Amygdala (tissue), 56 donors: ENCODE results near the gene FBH1.

Experiments used
- DNase-seq, 56 donors: peaks; one replicate each; lab custom pipeline; 2025; lab: John Stamatoyannopoulos, UW

Gene FBH1

GRCh38 chr10:5973069-5973468 lies 83.0 kb downstream of the FBH1 start:
- DNase-seq = no peak

- peak in 5 of 56 donors; percentile 1 to 35 (median 24) for DNase-seq
Observed at GRCh38 chr10:5975641-5976473, 85.8 kb downstream of the FBH1 start.

- peak in 7 of 56 donors; percentile 3 to 45 (median 35) for DNase-seq
Observed at GRCh38 chr10:5976512-5977470, 86.7 kb downstream of the FBH1 start.

GRCh38 chr10:5977471-5978229 lies 87.6 kb downstream of the FBH1 start, which contains the start of gene IL15RA:
Gene IL15RA, minus strand, starts transcription at chr10:5977543. Its CDS starts 51 bp downstream, at chr10:5977492.
- peak in 13 of 56 donors; percentile 7 to 48 (median 35) for DNase-seq

GRCh38 chr10:5978230-5978489 lies 88.1 kb downstream of the FBH1 start:
- DNase-seq = no peak

- DNase-seq = no peak
Observed at GRCh38 chr10:5981529-5981928, 91.5 kb downstream of the FBH1 start.

GRCh38 chr10:5983774-5984173 lies 93.7 kb downstream of the FBH1 start:
- no peak for DNase-seq

- DNase-seq = no peak
Observed at GRCh38 chr10:5985029-5985428, 95.0 kb downstream of the FBH1 start.
